Neuronal stem cell (in vitro differentiated cells): ENCODE data around the gene MGAT3. TPM values are rescaled to one million over a fixed set of nuclear protein-coding genes. Genes with fewer than 3 reads are reported as not detected.

Source experiments
- DNase-seq: peaks from one replicate; pipeline ENCODE4 v3.0.0-alpha.2; 2013; ENCODE audit warnings: low spot score
- H2AFZ ChIP-seq: one replicate; pipeline ENCODE4 v1.6.1; 2013; ENCODE audit warnings: mild to moderate bottlenecking, low read length, inconsistent platforms
- H2AK5ac ChIP-seq: 2 replicates; pipeline ENCODE4 v1.6.1; 2013; ENCODE audit warnings: low read depth, mild to moderate bottlenecking, inconsistent platforms, low read length, moderate library complexity, mixed read lengths
- H2BK120ac ChIP-seq: 2 replicates; pipeline ENCODE4 v1.6.1; 2013; ENCODE audit warnings: low read depth, mild to moderate bottlenecking, inconsistent platforms, low read length, moderate library complexity, mixed read lengths
- H2BK12ac ChIP-seq: one replicate; pipeline ENCODE4 v1.6.1; 2013; ENCODE audit warnings: low read length, inconsistent platforms
- H2BK15ac ChIP-seq: 2 replicates; pipeline ENCODE4 v1.6.1; 2013; ENCODE audit warnings: mild to moderate bottlenecking, low read length, inconsistent platforms, mixed read lengths
- H2BK5ac ChIP-seq: one replicate; pipeline ENCODE4 v1.6.1; 2013; ENCODE audit warnings: inconsistent platforms, mild to moderate bottlenecking, low read length, moderate library complexity
- H3K14ac ChIP-seq: one replicate; pipeline ENCODE4 v1.6.1; 2013; ENCODE audit warnings: low read length, inconsistent platforms
- H3K18ac ChIP-seq: 2 replicates; pipeline ENCODE4 v1.6.1; 2013; ENCODE audit warnings: low read length, inconsistent platforms
- H3K23ac ChIP-seq: 2 replicates; pipeline ENCODE4 v1.6.1; 2013; ENCODE audit warnings: low read depth, mild to moderate bottlenecking, mixed read lengths, low read length, inconsistent platforms; ENCODE audit not compliant: poor library complexity
- H3K27ac ChIP-seq: replicated peaks from 3 replicates; pipeline ENCODE4 v1.5.1; 2013; ENCODE audit warnings: low read length, inconsistent platforms
- H3K27me3 ChIP-seq, 3 experiments: 2 replicates each; pipeline ENCODE4 v1.6.1; 2013; ENCODE audit warnings: low read length in 3 of 3, mild to moderate bottlenecking in 2 of 3, inconsistent platforms in 1 of 3, low read depth in 1 of 3, mixed read lengths in 1 of 3, moderate library complexity in 1 of 3; ENCODE audit not compliant: control insufficient read depth in 3 of 3, insufficient read depth in 3 of 3
- H3K36me3 ChIP-seq, 2 donors: replicated peaks in 1 of 2; 2 replicates each; pipeline ENCODE4 v1.6.1; 2013; ENCODE audit warnings: low read length in 2 of 2; ENCODE audit not compliant: control insufficient read depth in 2 of 2, insufficient read depth in 2 of 2
- H3K4ac ChIP-seq: 2 replicates; pipeline ENCODE4 v1.6.1; 2013; ENCODE audit warnings: inconsistent platforms, mild to moderate bottlenecking, low read length, moderate library complexity
- H3K4me1 ChIP-seq, 2 donors: 1 replicate in 1 of 2; 2 replicates in 1 of 2; pipeline ENCODE4 v1.6.1; 2013; ENCODE audit warnings: low read length in 2 of 2, low read depth in 1 of 2; ENCODE audit not compliant: control insufficient read depth in 2 of 2, insufficient read depth in 1 of 2
- H3K4me2 ChIP-seq: one replicate; pipeline ENCODE4 v1.6.1; 2013; ENCODE audit warnings: mild to moderate bottlenecking, low read length, inconsistent platforms; ENCODE audit not compliant: insufficient read depth, poor library complexity, severe bottlenecking
- H3K4me3 ChIP-seq, 2 donors: 2 replicates each; pipeline ENCODE4 v1.5.1; 2013; ENCODE audit warnings: low read length in 2 of 2, mild to moderate bottlenecking in 2 of 2, inconsistent platforms in 1 of 2, moderate library complexity in 1 of 2
- H3K79me1 ChIP-seq: one replicate; pipeline ENCODE4 v1.6.1; 2013; ENCODE audit warnings: low read depth, mild to moderate bottlenecking, inconsistent platforms, low read length, moderate library complexity
- H3K9ac ChIP-seq: one replicate; pipeline ENCODE4 v1.6.1; 2013; ENCODE audit warnings: mild to moderate bottlenecking, low read depth, low read length, inconsistent platforms; ENCODE audit not compliant: poor library complexity
- H3K9me3 ChIP-seq, 2 donors: replicated peaks in 1 of 2; 2 replicates each; pipeline versions ENCODE3 to v1.6.1; 2013; ENCODE audit warnings: low read length in 2 of 2, mild to moderate bottlenecking in 2 of 2, inconsistent platforms in 1 of 2, low read depth in 1 of 2, mixed read lengths in 1 of 2, moderate library complexity in 1 of 2; ENCODE audit not compliant: control insufficient read depth in 2 of 2, insufficient read depth in 1 of 2
- H4K8ac ChIP-seq: one replicate; pipeline ENCODE4 v1.6.1; 2013; ENCODE audit warnings: low read depth, mild to moderate bottlenecking, inconsistent platforms, low read length, moderate library complexity
- H4K91ac ChIP-seq: one replicate; pipeline ENCODE4 v1.6.1; 2013; ENCODE audit warnings: low read length, low read depth, mild to moderate bottlenecking, inconsistent platforms; ENCODE audit not compliant: poor library complexity
- WGBS, 2 donors: extraction: QIAGEN DNeasy Blood & Tissue Kit; methylation state at CpG; one replicate each; pipeline ENCODE4 v1.1.7; 2013; ENCODE audit warnings: missing lambda C conversion rate in 2 of 2, mixed read lengths in 1 of 2; ENCODE audit not compliant: insufficient read length in 2 of 2, insufficient replicate concordance in 1 of 2; ENCODE audit errors: extremely low coverage in 2 of 2; 5-methylcytosine and 5-hydroxymethylcytosine counted together
- polyA plus RNA-seq, 2 experiments: library from polyadenylated mRNA; stranded (reverse); fragments of 200-250 nt; gene quantifications; one replicate each; pipeline ENCODE4 v1.2.3, GENCODE V29; 2013

The MGAT3 gene, protein sequence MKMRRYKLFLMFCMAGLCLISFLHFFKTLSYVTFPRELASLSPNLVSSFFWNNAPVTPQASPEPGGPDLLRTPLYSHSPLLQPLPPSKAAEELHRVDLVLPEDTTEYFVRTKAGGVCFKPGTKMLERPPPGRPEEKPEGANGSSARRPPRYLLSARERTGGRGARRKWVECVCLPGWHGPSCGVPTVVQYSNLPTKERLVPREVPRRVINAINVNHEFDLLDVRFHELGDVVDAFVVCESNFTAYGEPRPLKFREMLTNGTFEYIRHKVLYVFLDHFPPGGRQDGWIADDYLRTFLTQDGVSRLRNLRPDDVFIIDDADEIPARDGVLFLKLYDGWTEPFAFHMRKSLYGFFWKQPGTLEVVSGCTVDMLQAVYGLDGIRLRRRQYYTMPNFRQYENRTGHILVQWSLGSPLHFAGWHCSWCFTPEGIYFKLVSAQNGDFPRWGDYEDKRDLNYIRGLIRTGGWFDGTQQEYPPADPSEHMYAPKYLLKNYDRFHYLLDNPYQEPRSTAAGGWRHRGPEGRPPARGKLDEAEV
- polyA plus RNA-seq (2013, experiment 1 of 2) = 13.5 TPM
- polyA plus RNA-seq (2013, experiment 2 of 2) = 13.6 TPM

DNA sequence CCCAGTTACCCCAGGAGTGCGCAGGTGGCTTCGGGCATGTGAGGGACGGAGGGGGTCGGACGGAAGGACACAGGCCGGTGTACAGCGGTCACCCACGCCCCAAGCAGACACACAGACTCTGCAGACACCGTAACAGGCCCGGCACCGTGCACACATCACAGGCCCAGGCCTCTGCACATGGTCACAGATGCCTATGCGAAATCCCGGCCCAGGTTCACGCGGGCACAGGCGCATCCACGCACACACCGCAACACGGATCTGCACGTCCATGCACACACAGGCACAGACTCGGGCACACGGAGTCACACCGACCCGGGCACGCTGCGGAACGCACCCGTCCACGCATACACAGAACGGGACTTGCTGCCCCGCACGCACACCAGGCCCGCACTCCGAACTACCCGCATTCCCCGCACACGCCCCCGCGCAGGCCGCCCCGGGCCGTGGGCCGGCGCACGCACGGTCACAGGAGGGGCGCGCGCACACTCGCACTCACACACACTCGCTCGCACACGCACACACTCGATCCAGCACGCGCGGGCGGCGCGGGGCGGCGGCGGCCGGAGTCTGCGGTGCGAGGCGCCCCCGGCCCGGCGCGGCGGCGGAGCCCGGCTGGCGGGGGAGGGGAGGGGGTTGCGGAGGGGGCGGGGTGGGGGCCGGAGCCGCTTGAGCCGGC, at the start of gene MGAT3:
Gene MGAT3 (plus strand): TSS at position 491 of the 676 bp plus-strand sequence. CDS start 30,336 bp downstream, outside the sequence.
- Histone ChIP-seq H2AK5ac (peak within 1 kb of the TSS; percentile 99), H3K4me3 (peak within 1 kb of the TSS; percentile 68 to 84), H3K9me3 (peaks cover 0 to 2% of the 10 kb centered on the region in 2 donors), H3K27me3 (peaks cover 0 to 5% (median 0%) of the 10 kb centered on the region in 3 experiments), H3K4me1 (peaks cover 31 to 35% of the 10 kb centered on the region in 2 donors), H2BK5ac (peak within 1 kb of the TSS; percentile 78), H2BK12ac (peak within 1 kb of the TSS; percentile 87), H2BK15ac (peak within 1 kb of the TSS; percentile 99), H3K18ac (peak within 1 kb of the TSS; percentile 99), H3K79me1 (peaks cover 23% of the 10 kb centered on the region), H4K8ac (peak within 1 kb of the TSS; percentile 94), H3K36me3 (no peaks in the 10 kb centered on the region), H3K27ac (no peak within 1 kb of the TSS), H3K14ac (peak within 1 kb of the TSS; percentile 100), H3K23ac (peak within 1 kb of the TSS; percentile 92), H3K4me2 (peak within 1 kb of the TSS; percentile 64), H2AFZ (peak within 1 kb of the TSS; percentile 91), H4K91ac (peak within 1 kb of the TSS; percentile 99), H2BK120ac (peak within 1 kb of the TSS; percentile 65), H3K4ac (peak within 1 kb of the TSS; percentile 96), H3K9ac (peak within 1 kb of the TSS; percentile 88)
- WGBS, 2 donors = no CpG with 5 or more reads among the region's 80 CpGs
- DNase-seq = no peak

DNA sequence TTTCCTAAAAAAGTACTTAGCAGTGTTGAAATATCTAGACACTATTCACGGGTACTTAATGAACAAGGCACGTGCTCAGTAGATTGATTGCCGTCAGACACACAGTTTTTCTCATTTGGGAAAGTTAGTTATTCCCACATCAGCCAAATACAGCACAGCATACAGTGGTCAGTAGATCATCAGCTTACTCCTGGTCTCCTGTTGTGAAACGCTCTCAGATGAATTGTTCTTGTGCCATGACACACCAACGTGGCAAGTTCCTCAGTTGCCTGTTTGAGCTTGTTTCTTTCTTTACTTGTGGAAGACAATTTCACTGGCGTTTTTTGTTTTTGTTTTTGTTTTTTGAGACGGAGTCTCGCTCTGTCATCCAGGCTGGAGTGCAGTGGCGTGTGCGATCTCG, 48.6 kb upstream of the MGAT3 start:
- no peak overlapping the region for H3K18ac ChIP-seq
- H2BK5ac ChIP-seq = no peak overlapping the region
- no peak overlapping the region for H2AK5ac ChIP-seq
- no peak overlapping the region for H2BK15ac ChIP-seq
- WGBS, 2 donors = no CpG with 5 or more reads among the region's 11 CpGs
- H2AFZ ChIP-seq = no peak overlapping the region
- peaks cover 6 to 11% of the 10 kb centered on the region in 2 donors for H3K4me1 ChIP-seq
- H3K4me3 ChIP-seq = no peak overlapping the region
- H2BK120ac ChIP-seq = no peak overlapping the region
- no peak overlapping the region for H3K23ac ChIP-seq
- no peak overlapping the region for H2BK12ac ChIP-seq
- no peak overlapping the region for H3K14ac ChIP-seq
- no peak overlapping the region for H3K9ac ChIP-seq
- no peak overlapping the region for H3K4me2 ChIP-seq
- H3K27ac ChIP-seq = no peak overlapping the region
- H4K8ac ChIP-seq = no peak overlapping the region
- no peaks in the 10 kb centered on the region for H3K9me3 ChIP-seq
- peaks cover 7% of the 10 kb centered on the region for H3K79me1 ChIP-seq
- no peak for DNase-seq
- peaks cover under 1 to 7% of the 10 kb centered on the region in 2 donors for H3K36me3 ChIP-seq
- H3K27me3 ChIP-seq = no peaks in the 10 kb centered on the region
- H4K91ac ChIP-seq = no peak overlapping the region
- no peak overlapping the region for H3K4ac ChIP-seq

DNA sequence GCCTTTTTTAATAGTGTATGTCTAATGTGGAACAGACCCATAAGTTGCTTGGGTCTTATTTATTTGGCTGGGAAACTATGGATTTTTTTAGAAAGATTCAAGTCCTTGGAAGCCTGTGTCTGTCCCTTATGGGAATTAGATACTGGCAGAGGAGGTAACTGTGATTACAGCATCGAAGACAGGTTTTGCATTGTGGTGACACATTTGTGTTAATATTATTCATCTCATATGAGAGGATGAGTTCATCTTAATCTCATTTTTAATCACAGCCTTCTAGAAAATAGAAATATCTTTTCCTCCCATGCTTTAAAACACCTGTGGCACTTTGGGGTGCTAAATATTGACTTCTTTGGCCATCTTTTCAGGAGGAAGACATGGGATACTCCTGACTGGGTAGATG, 48.0 kb upstream of the MGAT3 start:
- WGBS, 2 donors = no CpG with 5 or more reads among the region's 1 CpG
- H3K4me1 ChIP-seq = peaks cover 6 to 11% of the 10 kb centered on the region in 2 donors

More for the DNA sequence above, 48.0 kb upstream of the MGAT3 start:
- no peak overlapping the region for H2BK5ac ChIP-seq
- H3K4ac ChIP-seq = no peak overlapping the region
- no peak overlapping the region for H2BK120ac ChIP-seq
- H3K36me3 ChIP-seq = peaks cover 0 to 5% of the 10 kb centered on the region in 2 donors
- H2BK15ac ChIP-seq = no peak overlapping the region
- H4K91ac ChIP-seq = no peak overlapping the region
- no peaks in the 10 kb centered on the region for H3K27me3 ChIP-seq
- no peak overlapping the region for H3K18ac ChIP-seq
- H3K9ac ChIP-seq = no peak overlapping the region
- no peak overlapping the region for H2BK12ac ChIP-seq
- H3K79me1 ChIP-seq = peaks cover 6% of the 10 kb centered on the region
- no peak overlapping the region for H3K14ac ChIP-seq
- no peaks in the 10 kb centered on the region for H3K9me3 ChIP-seq
- no peak overlapping the region for H2AFZ ChIP-seq
- H3K23ac ChIP-seq = no peak overlapping the region
- H3K4me3 ChIP-seq = no peak overlapping the region
- no peak overlapping the region for H2AK5ac ChIP-seq
- no peak overlapping the region for H3K4me2 ChIP-seq
- no peak overlapping the region for H4K8ac ChIP-seq
- no peak overlapping the region for H3K27ac ChIP-seq
- no peak for DNase-seq
